Measurements from ENCODE around the gene SDHAF4. TPM values are rescaled to one million over a fixed set of nuclear protein-coding genes. Genes with fewer than 3 reads are reported as not detected.
"Not testable (repeated sequence)": the region's sequence is repeated elsewhere in the genome, so short reads cannot be mapped to it uniquely, and the experiment has no call there.

Gene SDHAF4
- total and polyA plus RNA-seq, 2 donors (not counting 3 experiments of a cell fraction or from before 2014, with no cell fraction given) = 3.6 to 8.6 TPM

DNA sequence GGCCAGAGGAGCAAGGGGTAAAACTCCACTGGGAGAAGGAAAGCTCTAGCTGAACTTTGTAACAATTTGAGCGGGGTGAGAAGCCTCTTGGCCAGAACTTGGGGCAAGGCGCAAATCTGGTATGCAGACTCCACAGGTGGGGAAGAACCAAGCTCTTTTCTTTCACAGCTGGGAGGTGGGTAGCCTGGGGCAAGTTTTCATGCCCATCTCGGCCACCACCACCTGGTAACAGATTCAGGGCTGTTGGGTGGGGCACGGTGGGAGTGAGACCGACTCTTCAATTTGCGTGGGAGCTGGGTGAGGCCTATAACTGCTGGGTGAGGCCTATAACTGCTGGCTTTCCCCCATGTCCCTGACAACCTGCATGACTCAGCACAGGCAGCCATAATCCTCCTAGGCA, 37.5 kb downstream of the SDHAF4 start:
- Histone ChIP-seq H3K9me3 (replicated peaks; ENCODE audit: control insufficient read depth, insufficient read depth, low read length) (no peaks in the 10 kb centered on the region), H3K4me2 (ENCODE audit: insufficient read depth, low read length) (no peak overlapping the region), H3K79me2 (ENCODE audit: control insufficient read depth, insufficient read depth, low read length) (no peaks in the 10 kb centered on the region), H3K9me1 (replicated peaks; ENCODE audit: control insufficient read depth, extremely low read depth, insufficient read depth, low read length) (no peaks in the 10 kb centered on the region), H3K27ac (ENCODE audit: insufficient read depth, low read depth, low read length) (no peak overlapping the region), H2AFZ (ENCODE audit: low read depth, low read length) (no peak overlapping the region), H3K4me3 (replicated peaks in 1 of 3; ENCODE audit: insufficient read depth in 1 of 3, low read depth in 1 of 3, low read length in 3 of 3) (no peak overlapping the region), H3K4me1 (ENCODE audit: control insufficient read depth, extremely low read depth, insufficient read depth, low read length) (no peaks in the 10 kb centered on the region), H3K36me3 (ENCODE audit: control insufficient read depth in 2 of 2, extremely low read depth in 1 of 2, insufficient read depth in 2 of 2, low read length in 2 of 2) (no peaks in the 10 kb centered on the region), H3K9ac (replicated peaks; ENCODE audit: extremely low read depth, insufficient read depth, low read length) (no peak overlapping the region), H3K27me3 (ENCODE audit: control insufficient read depth in 2 of 2, insufficient read depth in 2 of 2, low read length in 2 of 2) (no peaks in the 10 kb centered on the region), H4K20me1 (replicated peaks; ENCODE audit: control insufficient read depth, extremely low read depth, insufficient read depth, low read length) (no peaks in the 10 kb centered on the region)
- no TSS peak for BruUV-seq (replicated peaks)
- CTCF ChIA-PET = interaction anchor here (0.9 kb wide), 1 partner anchor 83 kb away, joined by 3 read pairs; no protein-coding TSS in a partner anchor
- dilution Hi-C loops (cut with MboI; ENCODE audit: extremely low pct_ligation_motif_present, low sequenced_read_pairs) (no loop called here), intact Hi-C loops (cut with micrococcal nuclease) (no loop called here)
- FAIRE-seq = no peak
- DNase-seq (ENCODE audit: low read depth, low spot score) = no peak
- TF ChIP-seq FOS (IDR thresholded peaks at IDR 0.05; ENCODE audit: borderline replicate concordance, insufficient read depth, low read length) = no peak
- no peak for TF ChIP-seq POLR2AphosphoS5 (IDR thresholded peaks at IDR 0.05; ENCODE audit: insufficient read depth, low read depth, low read length)
- POLR2A ChIA-PET = no interaction called here

- BruUV-seq (replicated peaks); H4K20me1 ChIP-seq (replicated peaks; ENCODE audit: control insufficient read depth, extremely low read depth, insufficient read depth, low read length); H3K9ac ChIP-seq (replicated peaks; ENCODE audit: extremely low read depth, insufficient read depth, low read length); intact Hi-C loops (cut with micrococcal nuclease); H3K4me2 ChIP-seq (ENCODE audit: insufficient read depth, low read length); FAIRE-seq; H3K4me1 ChIP-seq (ENCODE audit: control insufficient read depth, extremely low read depth, insufficient read depth, low read length); POLR2A ChIA-PET; H3K79me2 ChIP-seq (ENCODE audit: control insufficient read depth, insufficient read depth, low read length); H3K36me3 ChIP-seq (ENCODE audit: control insufficient read depth in 2 of 2, extremely low read depth in 1 of 2, insufficient read depth in 2 of 2, low read length in 2 of 2); DNase-seq (ENCODE audit: low read depth, low spot score); H2AFZ ChIP-seq (ENCODE audit: low read depth, low read length); H3K4me3 ChIP-seq (replicated peaks in 1 of 3; ENCODE audit: insufficient read depth in 1 of 3, low read depth in 1 of 3, low read length in 3 of 3); H3K9me1 ChIP-seq (replicated peaks; ENCODE audit: control insufficient read depth, extremely low read depth, insufficient read depth, low read length); dilution Hi-C loops (cut with MboI; ENCODE audit: extremely low pct_ligation_motif_present, low sequenced_read_pairs); H3K27me3 ChIP-seq (ENCODE audit: control insufficient read depth in 2 of 2, insufficient read depth in 2 of 2, low read length in 2 of 2); H3K27ac ChIP-seq (ENCODE audit: insufficient read depth, low read depth, low read length); CTCF ChIA-PET; H3K9me3 ChIP-seq (replicated peaks; ENCODE audit: control insufficient read depth, insufficient read depth, low read length): not testable (repeated sequence)
These were observed 40.6 kb downstream of the SDHAF4 start for GRCh38 chr6:70607371-70607770.

DNA sequence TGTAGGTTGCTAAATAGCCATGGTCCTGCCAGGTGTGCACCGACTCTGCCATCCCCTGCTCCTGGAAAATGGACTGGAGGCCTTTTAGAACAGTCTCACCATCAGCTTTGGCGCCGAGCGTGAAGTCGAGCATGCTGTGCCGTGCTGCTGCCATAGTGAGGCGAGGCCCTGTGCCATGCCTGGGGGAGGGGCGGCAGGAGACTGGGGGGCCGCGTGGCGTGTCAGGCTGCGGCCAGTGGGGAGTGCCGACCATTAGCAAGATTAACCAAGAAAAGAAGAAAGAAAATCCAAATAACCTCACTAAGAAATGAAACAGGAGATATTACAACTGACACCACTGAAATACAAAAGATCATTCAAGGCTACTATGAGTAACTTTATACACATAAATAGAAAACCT, 42.5 kb downstream of the SDHAF4 start:
- H2AFZ ChIP-seq (ENCODE audit: low read depth, low read length); BruUV-seq (replicated peaks); H4K20me1 ChIP-seq (replicated peaks; ENCODE audit: control insufficient read depth, extremely low read depth, insufficient read depth, low read length); DNase-seq (ENCODE audit: low read depth, low spot score); H3K9me1 ChIP-seq (replicated peaks; ENCODE audit: control insufficient read depth, extremely low read depth, insufficient read depth, low read length); H3K27ac ChIP-seq (ENCODE audit: insufficient read depth, low read depth, low read length); H3K4me3 ChIP-seq (replicated peaks in 1 of 3; ENCODE audit: insufficient read depth in 1 of 3, low read depth in 1 of 3, low read length in 3 of 3); H3K79me2 ChIP-seq (ENCODE audit: control insufficient read depth, insufficient read depth, low read length); H3K4me1 ChIP-seq (ENCODE audit: control insufficient read depth, extremely low read depth, insufficient read depth, low read length); intact Hi-C loops (cut with micrococcal nuclease); H3K27me3 ChIP-seq (ENCODE audit: control insufficient read depth in 2 of 2, insufficient read depth in 2 of 2, low read length in 2 of 2); H3K9me3 ChIP-seq (replicated peaks; ENCODE audit: control insufficient read depth, insufficient read depth, low read length); H3K4me2 ChIP-seq (ENCODE audit: insufficient read depth, low read length); FAIRE-seq; H3K9ac ChIP-seq (replicated peaks; ENCODE audit: extremely low read depth, insufficient read depth, low read length); H3K36me3 ChIP-seq (ENCODE audit: control insufficient read depth in 2 of 2, extremely low read depth in 1 of 2, insufficient read depth in 2 of 2, low read length in 2 of 2); dilution Hi-C loops (cut with MboI; ENCODE audit: extremely low pct_ligation_motif_present, low sequenced_read_pairs); POLR2A ChIA-PET: not testable (repeated sequence)
- CTCF ChIA-PET = interaction anchor here (0.8 kb wide), 1 partner anchor 33 kb away, joined by 3 read pairs; no protein-coding TSS in a partner anchor

All from endothelial cell of umbilical vein (primary cell).